Activated T-helper 17 cell treated with anti-CD3 and anti-CD28 coated beads, Interleukin-2, amount 50 U/mL, for 72 hours (primary cell): ENCODE data around the gene PLAGL2. TPM values are rescaled to one million over a fixed set of nuclear protein-coding genes. Genes with fewer than 3 reads are reported as not detected.

ENCODE experiments used
- ATAC-seq: fragments of 150-1000 bp; cut with Tn5 transposase; replicated peaks from 2 replicates; pipeline ENCODE4 v1.10.0; 2021; ENCODE audit warnings: mild to moderate bottlenecking, moderate library complexity
- H3K27ac Mint-ChIP-seq: one replicate; pipeline ENCODE4 v1.8.0; 2022; ENCODE audit warnings: mixed read lengths
- H3K27me3 Mint-ChIP-seq: one replicate; pipeline ENCODE4 v1.8.0; 2022; ENCODE audit warnings: mixed read lengths
- H3K36me3 Mint-ChIP-seq: one replicate; pipeline ENCODE4 v1.8.0; 2022; ENCODE audit warnings: low read depth, mild to moderate bottlenecking, mixed read lengths
- H3K4me1 Mint-ChIP-seq: one replicate; pipeline ENCODE4 v1.8.0; 2022; ENCODE audit warnings: mixed read lengths
- H3K4me3 Mint-ChIP-seq: one replicate; pipeline ENCODE4 v1.8.0; 2022; ENCODE audit warnings: mild to moderate bottlenecking, mixed read lengths
- H3K9me3 Mint-ChIP-seq: one replicate; pipeline ENCODE4 v1.8.0; 2022; ENCODE audit warnings: mixed read lengths
- total RNA-seq, 2 donors: library from RNA; stranded (reverse); gene quantifications; one replicate each; pipeline ENCODE4 v1.2.3, GENCODE V29; 2022

The PLAGL2 gene
- total RNA-seq, 2 donors from 2014 or later, result 61.9 to 93.1 TPM

DNA sequence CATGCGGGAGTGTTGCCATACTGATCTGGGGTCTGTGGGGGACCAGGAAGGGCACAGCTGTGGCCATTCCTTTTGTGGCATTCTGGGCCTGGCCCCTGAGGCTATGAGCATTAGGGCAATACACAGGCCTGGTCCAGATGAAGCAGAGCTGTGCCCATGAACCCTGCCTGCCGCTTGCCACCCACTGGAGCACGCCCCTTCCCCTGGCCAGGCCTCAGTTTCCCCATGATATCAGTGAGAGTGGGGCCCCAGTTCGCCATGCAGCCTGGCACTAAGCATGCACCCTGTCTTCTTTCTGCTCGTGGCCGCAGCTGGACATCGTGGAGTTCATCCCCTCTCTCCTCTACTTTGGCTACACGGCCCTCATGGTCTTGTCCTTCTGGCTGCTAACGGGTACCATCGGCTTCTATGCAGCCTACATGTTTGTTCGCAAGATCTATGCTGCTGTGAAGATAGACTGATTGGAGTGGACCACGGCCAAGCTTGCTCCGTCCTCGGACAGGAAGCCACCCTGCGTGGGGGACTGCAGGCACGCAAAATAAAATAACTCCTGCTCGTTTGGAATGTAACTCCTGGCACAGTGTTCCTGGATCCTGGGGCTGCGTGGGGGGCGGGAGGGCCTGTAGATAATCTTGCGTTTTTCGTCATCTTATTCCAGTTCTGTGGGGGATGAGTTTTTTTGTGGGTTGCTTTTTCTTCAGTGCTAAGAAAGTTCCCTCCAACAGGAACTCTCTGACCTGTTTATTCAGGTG, 42.4 kb downstream of the PLAGL2 start:
- ATAC-seq, result no peak
- Mint-ChIP-seq H3K9me3 (no peaks in the 10 kb centered on the region), H3K4me3 (no peak overlapping the region), H3K27ac (peak overlapping the region; percentile 23), H3K27me3 (no peaks in the 10 kb centered on the region), H3K4me1 (no peaks in the 10 kb centered on the region), H3K36me3 (peaks cover 77% of the 10 kb centered on the region)

DNA sequence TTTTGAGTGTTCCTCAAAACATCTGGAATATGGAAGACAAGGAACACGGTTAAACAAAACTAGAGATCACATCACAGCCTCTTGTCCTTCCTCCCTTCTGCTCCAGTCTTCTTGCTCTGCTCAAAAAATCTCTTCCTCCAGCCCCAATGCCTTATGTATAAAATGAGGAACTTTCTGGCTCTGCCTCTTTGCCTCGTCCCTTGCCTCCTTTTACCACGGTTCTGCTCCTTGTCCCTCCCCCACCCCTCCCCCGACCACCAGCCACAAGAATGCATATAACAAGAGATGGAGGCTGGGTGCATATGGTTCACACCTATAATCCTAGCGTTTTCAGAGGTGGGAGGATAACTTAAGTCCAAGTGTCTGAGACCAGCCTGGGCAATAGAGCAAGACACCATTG, 43.6 kb downstream of the PLAGL2 start:
- Mint-ChIP-seq H3K36me3 (peaks cover 89% of the 10 kb centered on the region), H3K4me3 (no peak overlapping the region), H3K4me1 (peaks cover 3% of the 10 kb centered on the region), H3K27ac (peak overlapping the region; percentile 65), H3K9me3 (no peaks in the 10 kb centered on the region), H3K27me3 (no peaks in the 10 kb centered on the region)
- no peak for ATAC-seq

DNA sequence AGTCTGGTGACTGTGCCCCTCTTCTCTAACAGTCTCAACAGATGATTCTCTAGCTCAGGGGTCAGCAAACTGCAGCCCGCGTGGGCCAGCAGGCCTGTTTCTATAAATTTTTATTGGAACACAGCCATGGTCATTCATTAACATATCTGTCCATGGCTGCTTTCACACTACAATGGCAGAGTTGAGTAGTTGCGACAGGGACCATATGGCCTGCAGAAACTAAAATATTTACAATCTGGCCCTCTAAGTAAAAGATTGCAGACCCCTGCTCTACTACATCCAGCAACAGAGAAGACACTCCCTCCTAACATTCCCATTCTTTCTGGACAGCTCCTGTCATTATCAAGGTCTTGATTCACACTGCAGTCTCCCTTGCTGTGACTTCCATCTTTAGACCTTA, 45.2 kb downstream of the PLAGL2 start:
- Mint-ChIP-seq H3K9me3 (no peaks in the 10 kb centered on the region), H3K4me1 (peaks cover 9% of the 10 kb centered on the region), H3K27ac (no peak overlapping the region), H3K27me3 (no peaks in the 10 kb centered on the region), H3K36me3 (peaks cover 100% of the 10 kb centered on the region), H3K4me3 (no peak overlapping the region)
- no peak for ATAC-seq

DNA sequence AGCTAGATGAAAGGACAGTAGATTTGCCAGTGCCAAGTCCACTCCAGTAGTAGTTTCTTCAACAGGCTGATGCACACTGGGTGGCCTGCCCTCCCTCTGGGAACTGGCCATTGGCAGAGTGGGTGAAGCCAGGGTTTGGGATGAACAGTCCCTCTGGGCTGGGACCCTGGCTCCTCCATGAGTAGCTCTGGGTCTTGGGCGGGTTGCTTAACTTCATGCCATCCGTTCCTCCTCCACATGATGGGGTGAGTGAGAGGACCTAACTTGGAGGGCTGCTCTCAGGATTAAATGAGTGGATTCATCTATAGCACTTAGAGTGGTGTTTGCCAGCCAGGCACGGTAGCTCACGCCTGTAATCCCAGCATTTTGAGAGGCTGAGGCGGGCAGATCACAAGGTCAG, 47.2 kb downstream of the PLAGL2 start:
- H3K27me3 Mint-ChIP-seq, result no peaks in the 10 kb centered on the region
- H3K4me1 Mint-ChIP-seq, result peaks cover 9% of the 10 kb centered on the region
- H3K27ac Mint-ChIP-seq, result no peak overlapping the region
- H3K9me3 Mint-ChIP-seq, result no peaks in the 10 kb centered on the region
- ATAC-seq, result no peak
- H3K36me3 Mint-ChIP-seq, result peaks cover 96% of the 10 kb centered on the region
- H3K4me3 Mint-ChIP-seq, result no peak overlapping the region

DNA sequence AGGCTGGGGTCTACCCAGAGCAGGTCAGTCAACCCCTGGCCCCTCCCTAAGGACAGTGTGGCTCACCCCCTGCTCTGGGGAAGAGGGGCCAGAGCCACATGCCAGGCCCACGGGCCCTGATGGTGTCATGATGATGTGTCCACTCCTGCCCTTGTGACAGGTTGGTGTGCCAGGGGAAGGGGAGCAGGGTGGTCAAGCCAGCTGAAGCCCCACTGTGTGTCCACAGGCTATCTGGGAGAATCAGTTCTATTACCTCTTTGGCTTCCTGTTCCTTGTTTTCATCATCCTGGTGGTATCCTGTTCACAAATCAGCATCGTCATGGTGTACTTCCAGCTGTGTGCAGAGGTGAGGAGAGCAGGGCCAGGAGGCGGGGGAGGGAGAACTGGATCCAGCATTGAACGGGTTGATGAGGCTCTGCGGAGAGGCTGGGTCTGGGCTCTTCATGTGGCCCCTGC, 47.7 kb downstream of the PLAGL2 start:
- Mint-ChIP-seq H3K4me3 (no peak overlapping the region), H3K27me3 (no peaks in the 10 kb centered on the region), H3K9me3 (no peaks in the 10 kb centered on the region), H3K27ac (peak overlapping the region; percentile 54), H3K36me3 (peaks cover 96% of the 10 kb centered on the region), H3K4me1 (peaks cover 14% of the 10 kb centered on the region)
- no peak for ATAC-seq

DNA sequence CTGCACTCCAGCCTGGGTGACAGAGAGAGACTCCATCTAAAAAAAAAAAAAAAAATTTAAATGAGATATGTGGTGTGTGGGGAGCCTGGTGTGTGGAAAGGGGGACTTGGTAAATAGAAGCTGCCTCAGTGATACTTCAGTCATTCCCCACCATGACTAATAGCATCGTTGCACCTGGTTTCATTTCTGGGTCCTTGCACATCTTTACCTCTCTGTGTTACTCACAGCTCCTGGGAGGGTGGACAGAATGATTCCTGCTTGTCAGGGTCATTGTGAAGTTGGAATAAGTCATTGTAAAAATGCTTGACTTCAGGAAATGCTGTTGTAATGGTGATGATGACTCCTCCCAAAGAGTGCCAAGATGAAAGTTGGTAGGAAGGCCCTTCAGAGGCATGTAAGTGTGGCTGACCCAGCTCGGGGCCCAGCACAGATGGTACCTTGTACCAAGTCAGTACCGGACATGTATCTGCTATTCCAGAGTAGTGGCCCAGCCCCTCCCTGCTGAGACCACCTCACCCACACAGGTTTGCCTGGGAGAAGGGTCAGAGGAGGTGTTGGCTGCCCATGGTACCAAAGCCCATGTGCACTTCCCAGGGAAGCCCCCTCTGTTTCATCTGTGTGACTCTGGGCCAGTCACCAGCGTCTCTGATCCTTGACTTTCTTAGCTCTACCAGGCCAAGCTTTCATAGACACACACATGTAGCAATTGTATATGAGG, 48.4 kb downstream of the PLAGL2 start:
- Mint-ChIP-seq H3K9me3 (no peaks in the 10 kb centered on the region), H3K27ac (peak overlapping the region; percentile 54), H3K4me1 (peaks cover 14% of the 10 kb centered on the region), H3K27me3 (no peaks in the 10 kb centered on the region), H3K36me3 (peaks cover 96% of the 10 kb centered on the region), H3K4me3 (no peak overlapping the region)
- ATAC-seq, result peak; percentile 94

DNA sequence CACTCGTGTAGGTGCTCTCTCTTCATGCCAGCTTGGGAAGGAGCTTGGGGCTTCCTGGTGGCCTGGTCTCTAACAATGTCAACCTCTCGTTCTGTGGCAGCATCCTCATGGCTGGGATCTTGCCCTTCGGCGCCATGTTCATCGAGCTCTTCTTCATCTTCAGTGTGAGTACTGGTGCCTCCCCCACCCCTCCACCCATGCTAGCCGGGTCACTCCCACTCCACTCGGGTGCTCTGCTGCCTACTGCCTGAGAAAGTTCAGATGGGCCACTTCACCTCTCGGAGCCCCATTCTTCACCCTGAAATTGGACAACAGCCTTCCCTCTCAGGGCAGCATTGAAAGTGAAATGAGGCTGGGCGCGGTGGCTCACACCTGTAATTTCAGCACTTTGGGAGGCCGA, 49.2 kb downstream of the PLAGL2 start:
- no peaks in the 10 kb centered on the region for H3K9me3 Mint-ChIP-seq
- no peak overlapping the region for H3K4me3 Mint-ChIP-seq
- H3K27ac Mint-ChIP-seq, result no peak overlapping the region
- H3K27me3 Mint-ChIP-seq, result no peaks in the 10 kb centered on the region
- no peak for ATAC-seq
- peaks cover 14% of the 10 kb centered on the region for H3K4me1 Mint-ChIP-seq
- peaks cover 96% of the 10 kb centered on the region for H3K36me3 Mint-ChIP-seq

DNA sequence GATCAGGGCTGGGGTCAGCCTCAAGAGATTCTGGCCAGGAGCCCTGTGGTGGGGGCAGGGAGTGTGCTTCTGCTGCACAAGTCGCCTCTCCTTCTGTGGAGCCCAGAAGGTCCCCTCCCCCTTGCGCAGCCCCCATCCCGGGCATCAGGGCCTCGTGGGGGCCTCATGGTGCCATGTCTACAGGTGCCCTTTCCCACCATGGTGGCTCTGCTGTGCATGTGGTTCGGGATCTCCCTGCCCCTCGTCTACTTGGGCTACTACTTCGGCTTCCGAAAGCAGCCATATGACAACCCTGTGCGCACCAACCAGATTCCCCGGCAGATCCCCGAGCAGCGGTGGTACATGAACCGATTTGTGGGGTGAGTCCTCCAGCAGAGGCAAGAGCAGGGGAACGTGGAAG, 49.9 kb downstream of the PLAGL2 start:
- no peak for ATAC-seq
- H3K27ac Mint-ChIP-seq, result no peak overlapping the region
- H3K27me3 Mint-ChIP-seq, result no peaks in the 10 kb centered on the region
- H3K4me1 Mint-ChIP-seq, result peaks cover 14% of the 10 kb centered on the region
- H3K9me3 Mint-ChIP-seq, result no peaks in the 10 kb centered on the region
- H3K4me3 Mint-ChIP-seq, result no peak overlapping the region
- peaks cover 96% of the 10 kb centered on the region for H3K36me3 Mint-ChIP-seq

DNA sequence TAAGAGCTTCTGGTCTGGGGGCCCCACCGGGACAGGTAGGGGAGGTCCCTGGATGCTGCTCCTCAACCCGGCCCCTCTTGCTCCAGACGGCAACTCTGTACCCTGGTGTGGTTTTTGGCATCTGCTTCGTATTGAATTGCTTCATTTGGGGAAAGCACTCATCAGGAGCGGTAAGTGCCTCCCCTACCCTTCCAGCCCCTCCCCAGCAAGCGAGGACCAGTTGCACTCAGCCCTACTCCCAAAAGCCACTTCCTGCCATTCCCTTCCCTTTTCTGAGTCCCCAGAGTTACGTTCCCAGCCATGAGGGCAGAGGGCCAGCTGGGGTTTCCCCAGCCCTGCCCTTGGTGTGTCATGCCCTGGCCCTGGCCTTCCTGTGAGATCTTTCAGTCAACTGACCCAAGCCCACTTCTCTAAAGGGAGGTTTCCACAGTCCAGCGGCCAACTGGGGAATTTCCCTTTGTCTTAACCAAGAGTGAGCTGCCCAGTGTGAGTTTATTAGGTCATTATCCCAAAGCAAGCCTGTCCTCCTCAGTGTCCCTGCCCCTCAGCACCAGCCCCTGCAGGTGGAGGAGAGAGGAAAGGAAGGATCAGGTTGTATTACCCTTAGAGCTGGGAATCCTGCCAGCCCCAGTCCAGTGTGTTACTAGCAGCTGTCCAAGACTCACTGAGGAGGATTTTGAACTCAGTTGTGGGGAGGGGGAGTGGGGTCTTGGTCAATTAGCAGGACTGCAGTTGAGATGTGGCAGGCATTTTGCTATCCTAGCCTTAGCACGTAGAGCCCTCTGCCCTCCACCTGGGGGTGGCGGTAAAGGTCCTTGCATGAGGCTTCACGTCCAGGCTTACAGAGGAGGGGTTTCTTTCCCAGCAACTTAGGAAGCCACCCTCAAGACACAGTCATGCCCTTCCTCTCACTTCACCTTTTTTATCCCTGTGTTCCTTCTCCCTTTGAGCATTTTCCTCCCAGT, 52.2 kb downstream of the PLAGL2 start:
- Mint-ChIP-seq H3K27ac (peak overlapping the region; percentile 57), H3K27me3 (no peaks in the 10 kb centered on the region), H3K4me1 (peaks cover 14% of the 10 kb centered on the region), H3K4me3 (no peak overlapping the region), H3K36me3 (peaks cover 96% of the 10 kb centered on the region), H3K9me3 (no peaks in the 10 kb centered on the region)
- peak; percentile 40 for ATAC-seq

DNA sequence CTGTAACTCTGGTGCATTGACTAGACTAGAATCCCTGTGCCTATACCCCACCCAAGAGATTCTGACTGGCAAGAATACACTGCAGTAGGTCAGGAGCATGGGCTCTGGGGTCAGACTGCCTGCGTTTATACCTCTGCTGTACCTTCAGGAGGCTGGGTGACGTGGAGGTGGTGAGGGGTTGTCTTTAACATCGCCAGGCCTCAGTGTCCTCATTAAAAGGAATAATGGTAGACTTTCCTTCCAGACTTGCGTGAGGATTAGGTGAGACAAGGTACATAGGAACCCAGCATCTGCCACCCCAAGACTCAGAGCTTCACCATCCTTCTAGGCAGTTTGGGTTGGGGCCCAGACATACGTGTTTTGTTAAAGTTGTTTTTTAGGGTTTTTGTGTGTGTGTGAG, 53.8 kb downstream of the PLAGL2 start:
- Mint-ChIP-seq H3K27me3 (no peaks in the 10 kb centered on the region), H3K36me3 (peaks cover 96% of the 10 kb centered on the region), H3K9me3 (no peaks in the 10 kb centered on the region)

DNA sequence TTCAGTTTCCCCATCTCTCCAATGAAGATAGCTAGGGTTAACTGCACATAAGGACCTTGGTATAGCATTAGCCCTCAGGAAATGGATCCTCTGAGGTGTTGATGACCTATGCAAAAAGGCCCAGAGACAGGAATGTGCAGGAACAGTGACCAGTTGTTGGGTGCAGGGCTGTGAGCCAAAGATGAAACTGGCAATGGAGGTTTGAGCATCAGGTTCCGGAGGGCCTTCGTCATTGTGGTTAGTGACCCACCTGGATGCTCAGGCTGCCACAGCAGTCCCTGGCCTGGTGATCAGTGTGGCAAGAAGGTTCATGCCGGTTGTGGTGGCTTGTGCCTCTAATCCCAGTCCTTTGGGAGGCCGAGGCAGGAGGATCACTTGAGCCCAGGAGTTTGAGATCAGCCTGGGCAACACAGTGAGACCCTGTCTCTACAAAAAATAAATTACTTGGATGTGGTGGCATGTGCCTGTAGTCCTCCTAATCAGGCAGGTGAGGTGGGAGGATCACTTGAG, 54.3 kb downstream of the PLAGL2 start:
- peaks cover 96% of the 10 kb centered on the region for H3K36me3 Mint-ChIP-seq
- no peak for ATAC-seq
- H3K27me3 Mint-ChIP-seq, result no peaks in the 10 kb centered on the region
- H3K9me3 Mint-ChIP-seq, result no peaks in the 10 kb centered on the region
- peaks cover 6% of the 10 kb centered on the region for H3K4me1 Mint-ChIP-seq
- H3K27ac Mint-ChIP-seq, result peak overlapping the region; percentile 23
- no peak overlapping the region for H3K4me3 Mint-ChIP-seq

More for the DNA sequence above, 53.8 kb downstream of the PLAGL2 start:
- no peak overlapping the region for H3K4me3 Mint-ChIP-seq
- ATAC-seq, result no peak
- H3K27ac Mint-ChIP-seq, result no peak overlapping the region
- H3K4me1 Mint-ChIP-seq, result peaks cover 10% of the 10 kb centered on the region

DNA sequence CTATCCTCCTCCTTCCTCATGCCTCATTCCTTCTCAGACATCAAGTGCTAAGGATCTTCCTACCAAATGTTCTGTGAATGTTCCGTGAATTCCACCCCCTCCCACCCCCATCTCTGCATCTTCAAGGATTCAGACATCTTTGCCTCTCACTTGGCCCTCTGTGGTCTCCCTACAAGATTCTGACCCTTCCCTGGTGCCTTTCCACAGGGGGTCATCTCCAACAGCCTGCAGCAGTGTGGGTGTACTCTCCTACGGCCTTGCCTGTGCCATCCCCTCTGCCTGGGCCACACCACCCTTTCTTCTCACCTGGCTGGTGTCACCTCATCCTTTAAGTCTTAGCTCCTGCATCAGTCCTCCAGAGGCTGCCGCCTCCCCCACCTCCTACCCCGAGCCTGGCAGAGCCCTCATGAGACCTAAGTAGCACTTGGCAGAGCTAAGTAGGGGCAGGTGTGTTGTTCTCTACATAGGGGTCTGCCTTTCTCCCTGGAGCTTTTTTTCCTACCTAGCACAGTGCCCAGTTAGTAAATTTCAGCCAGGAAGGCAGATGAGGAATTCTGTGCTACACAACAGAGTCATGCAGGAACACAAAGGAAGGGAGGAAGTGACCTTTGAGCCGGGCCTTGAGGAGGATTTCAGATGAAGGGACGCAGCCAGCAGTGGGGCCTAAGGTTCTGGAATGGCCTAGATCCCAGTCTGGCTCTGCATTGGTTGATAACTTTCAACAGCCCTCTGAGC, 55.0 kb downstream of the PLAGL2 start:
- peak overlapping the region; percentile 23 for H3K27ac Mint-ChIP-seq
- no peak for ATAC-seq
- H3K27me3 Mint-ChIP-seq, result no peaks in the 10 kb centered on the region
- no peak overlapping the region for H3K4me3 Mint-ChIP-seq
- H3K4me1 Mint-ChIP-seq, result peaks cover 5% of the 10 kb centered on the region
- H3K9me3 Mint-ChIP-seq, result no peaks in the 10 kb centered on the region
- peaks cover 96% of the 10 kb centered on the region for H3K36me3 Mint-ChIP-seq

DNA sequence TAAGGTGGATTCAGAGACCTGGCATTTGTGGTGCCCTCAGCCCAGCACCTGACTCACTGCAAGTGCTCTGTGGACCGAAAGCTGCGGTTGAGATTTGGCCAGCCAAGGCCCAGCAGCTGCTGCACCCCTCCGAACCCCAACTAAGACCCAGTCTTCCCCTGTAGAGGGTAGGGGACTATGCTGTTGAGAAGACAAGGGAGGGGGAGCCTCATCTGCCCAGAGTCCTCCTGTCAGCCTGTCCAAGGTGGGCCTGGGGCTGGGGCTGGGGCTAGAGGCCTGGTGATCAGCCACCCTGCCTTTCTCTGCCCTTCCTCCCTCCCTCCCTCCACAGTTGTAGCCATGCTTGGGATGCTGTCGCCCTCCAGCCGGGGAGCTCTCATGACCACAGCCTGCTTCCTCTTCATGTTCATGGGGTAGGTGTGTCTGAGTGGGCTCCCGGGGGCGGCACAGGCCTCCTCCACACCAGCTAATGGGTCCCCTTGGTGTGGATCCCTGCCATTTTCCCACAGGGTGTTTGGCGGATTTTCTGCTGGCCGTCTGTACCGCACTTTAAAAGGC, 57.2 kb downstream of the PLAGL2 start:
- Mint-ChIP-seq H3K27me3 (no peaks in the 10 kb centered on the region), H3K4me1 (peaks cover 5% of the 10 kb centered on the region), H3K9me3 (no peaks in the 10 kb centered on the region), H3K27ac (no peak overlapping the region), H3K4me3 (no peak overlapping the region), H3K36me3 (peaks cover 100% of the 10 kb centered on the region)
- ATAC-seq, result no peak
